IMR-90 (cell line): Measurements from ENCODE around the gene L1CAM. TPM values are rescaled to one million over a fixed set of nuclear protein-coding genes. Genes with fewer than 3 reads are reported as not detected.
A peak's percentile ranks its signal among the peaks of the same experiment; 100 is the strongest.

Source experiments
- ATAC-seq: fragments of 200-7000 bp; cut with Tn5 transposase; 2 replicates; pipeline ENCODE4 v1.9.1; 2020; ENCODE audit warnings: low read depth, mild to moderate bottlenecking, moderate library complexity
- BruUV-seq: library from RNA; stranded (reverse); fragments of 400-500 nt; replicated peaks from 2 replicates; lab custom pipeline; 2021; lab: Mats Ljungman, UMichigan
- CTCF ChIA-PET: fragments of 300-600 bp; formaldehyde crosslinking; extraction: SDS; loops from one replicate; lab custom pipeline; 2021; ENCODE audit warnings: antibody characterized with exemption; lab: Yijun Ruan, JAX
- POLR2A ChIA-PET: fragments of 300-600 bp; sonication (Branson Sonifier 250); formaldehyde crosslinking; loops from one replicate; lab custom pipeline; 2022; ENCODE audit warnings: antibody characterized with exemption; ENCODE audit not compliant: unreplicated experiment; lab: Charles Lee
- DNase-seq: peaks from one replicate; pipeline ENCODE4 v3.0.0; 2013
- H2AFZ ChIP-seq: replicated peaks from 2 replicates; pipeline ENCODE3; 2013; ENCODE audit warnings: low read length, mild to moderate bottlenecking; ENCODE audit not compliant: poor library complexity
- H2AK5ac ChIP-seq: 2 replicates; pipeline ENCODE4 v1.6.1; 2013; ENCODE audit warnings: low read depth, low read length, inconsistent platforms
- H2AK9ac ChIP-seq: replicated peaks from 2 replicates; pipeline ENCODE3; 2013; ENCODE audit warnings: mild to moderate bottlenecking, low read depth, low read length, moderate library complexity; ENCODE audit not compliant: poor library complexity
- H2BK120ac ChIP-seq: 2 replicates; pipeline ENCODE4 v1.6.1; 2013; ENCODE audit warnings: low read depth, low read length, inconsistent platforms
- H2BK15ac ChIP-seq: 3 replicates; pipeline ENCODE4 v1.6.1; 2013; ENCODE audit warnings: low read depth, low read length, inconsistent platforms
- H2BK20ac ChIP-seq: 2 replicates; pipeline ENCODE4 v1.6.1; 2013; ENCODE audit warnings: low read depth, mild to moderate bottlenecking, inconsistent platforms, low read length, moderate library complexity
- H2BK5ac ChIP-seq: 2 replicates; pipeline ENCODE4 v1.6.1; 2013; ENCODE audit warnings: mild to moderate bottlenecking, low read depth, low read length, inconsistent platforms; ENCODE audit not compliant: poor library complexity, severe bottlenecking
- H3K14ac ChIP-seq: replicated peaks from 2 replicates; pipeline ENCODE4 v1.6.1; 2013; ENCODE audit warnings: low read depth, low read length, inconsistent platforms
- H3K18ac ChIP-seq: 2 replicates; pipeline ENCODE4 v1.6.1; 2013; ENCODE audit warnings: low read depth, low read length, control low read depth
- H3K23ac ChIP-seq: 2 replicates; pipeline ENCODE4 v1.6.1; 2013; ENCODE audit warnings: low read depth, low read length, inconsistent platforms
- H3K27ac ChIP-seq: 2 replicates; pipeline ENCODE4 v1.5.1; 2013; ENCODE audit warnings: mild to moderate bottlenecking, control low read depth, low read length; ENCODE audit not compliant: insufficient read depth
- H3K27me3 ChIP-seq: 2 replicates; pipeline ENCODE4 v1.6.1; 2013; ENCODE audit warnings: low read length; ENCODE audit not compliant: control insufficient read depth, insufficient read depth
- H3K36me3 ChIP-seq: 2 replicates; pipeline ENCODE4 v1.6.1; 2013; ENCODE audit warnings: low read length, mixed read lengths; ENCODE audit not compliant: control insufficient read depth, insufficient read depth
- H3K4ac ChIP-seq: 2 replicates; pipeline ENCODE4 v1.6.1; 2013; ENCODE audit warnings: low read depth, low read length, inconsistent platforms
- H3K4me1 ChIP-seq: 2 replicates; pipeline ENCODE4 v1.6.1; 2013; ENCODE audit warnings: low read length, mixed read lengths; ENCODE audit not compliant: control insufficient read depth, insufficient read depth
- H3K4me2 ChIP-seq: 2 replicates; pipeline ENCODE4 v1.6.1; 2013; ENCODE audit warnings: low read depth, mild to moderate bottlenecking, control low read depth, low read length, moderate library complexity
- H3K4me3 ChIP-seq: 2 replicates; pipeline ENCODE4 v1.5.1; 2013; ENCODE audit warnings: low read depth, mild to moderate bottlenecking, control low read depth, low read length, moderate library complexity; ENCODE audit not compliant: insufficient read depth
- H3K56ac ChIP-seq: 2 replicates; pipeline ENCODE4 v1.6.1; 2013; ENCODE audit warnings: low read length, inconsistent platforms; ENCODE audit not compliant: insufficient read depth; ENCODE audit errors: extremely low read depth
- H3K79me1 ChIP-seq, 2 experiments: 2 replicates each; pipeline ENCODE4 v1.6.1; 2013; ENCODE audit warnings: low read length in 2 of 2, inconsistent platforms in 1 of 2, low read depth in 1 of 2
- H3K9ac ChIP-seq: 2 replicates; pipeline ENCODE4 v1.6.1; 2013; ENCODE audit warnings: low read depth, low read length, control low read depth
- H3K9me1 ChIP-seq: 2 replicates; pipeline ENCODE4 v1.6.1; 2013; ENCODE audit warnings: low read length, inconsistent platforms; ENCODE audit not compliant: insufficient read depth
- H3K9me3 ChIP-seq: 2 replicates; pipeline ENCODE4 v1.6.1; 2013; ENCODE audit warnings: low read length; ENCODE audit not compliant: control insufficient read depth, insufficient read depth
- H4K20me1 ChIP-seq: 2 replicates; pipeline ENCODE4 v1.6.1; 2013; ENCODE audit warnings: low read length, inconsistent platforms; ENCODE audit not compliant: insufficient read depth
- H4K5ac ChIP-seq: 2 replicates; pipeline ENCODE4 v1.6.1; 2013; ENCODE audit warnings: mild to moderate bottlenecking, low read depth, low read length, control low read depth
- H4K8ac ChIP-seq, 2 experiments: 2 replicates each; pipeline ENCODE4 v1.6.1; 2013; ENCODE audit warnings: low read depth in 2 of 2, low read length in 2 of 2, control low read depth in 1 of 2, inconsistent platforms in 1 of 2
- H4K91ac ChIP-seq: 2 replicates; pipeline ENCODE4 v1.6.1; 2013; ENCODE audit warnings: low read depth, low read length, inconsistent platforms; ENCODE audit not compliant: insufficient read depth
- CEBPB ChIP-seq: IDR thresholded peaks from 2 replicates; pipeline ENCODE4 v1.6.1; 2012; ENCODE audit warnings: low read depth, low read length, improper control_type of control experiment
- NFE2L2 ChIP-seq: fragments of 150-350 bp; IDR thresholded peaks from 2 replicates; pipeline ENCODE4 v1.6.1; 2016; ENCODE audit warnings: low read depth, mild to moderate bottlenecking, low read length
- RAD21 ChIP-seq: IDR thresholded peaks from 2 replicates; pipeline ENCODE4 v1.6.1; 2012; ENCODE audit warnings: low read length, improper control_type of control experiment
- WGBS, 2 experiments: methylation state at CpG; one replicate each; pipeline versions ENCODE4 v1.1.5 to v1.1.7; 2013; ENCODE audit warnings: missing lambda C conversion rate in 2 of 2; ENCODE audit not compliant: insufficient read length in 1 of 2; ENCODE audit errors: extremely low coverage in 2 of 2; 5-methylcytosine and 5-hydroxymethylcytosine counted together
- dilution Hi-C: fragments of 300-500 bp; cut with HindIII; formaldehyde crosslinking; loops from one replicate; pipeline ENCODE4 v1.14.3; 2018; ENCODE audit warnings: low sequenced_read_pairs; ENCODE audit not compliant: unreplicated experiment
- in situ Hi-C: fragments of 300-500 bp; cut with MboI; formaldehyde crosslinking; loops from 3 replicates; pipeline ENCODE4 v1.14.3; 2019; ENCODE audit warnings: low sequenced_read_pairs, inconsistent platforms, mixed read lengths
- intact Hi-C: fragments of 100-400 bp; cut with micrococcal nuclease; formaldehyde crosslinking; loops from 2 replicates; pipeline ENCODE4 v1.10.0; 2022
- polyA plus RNA-seq, 3 experiments: library from polyadenylated mRNA; depleted of rRNA; stranded (reverse); fragments of >200 nt; gene quantifications; 2 replicates each; pipeline ENCODE4 v1.2.3, GENCODE V29; 2012; ENCODE audit warnings: low replicate concordance in 1 of 3
- total RNA-seq: library from RNA; depleted of rRNA; stranded (reverse); fragments of >200 nt; gene quantifications from 2 replicates; pipeline ENCODE4 v1.2.3, GENCODE V29; 2012
- TF ChIP-seq, protein P1 (sequence below): conservative IDR thresholded peaks from 2 replicates; pipeline ENCODE4 v1.5.1; 2012; ENCODE audit warnings: mild to moderate bottlenecking, low read depth, low read length, improper control_type of control experiment

Gene L1CAM
- total and polyA plus RNA-seq, 2 of the 4 experiments (the other 2 are of a cell fraction), result 0.36 to 1.9 TPM

DNA sequence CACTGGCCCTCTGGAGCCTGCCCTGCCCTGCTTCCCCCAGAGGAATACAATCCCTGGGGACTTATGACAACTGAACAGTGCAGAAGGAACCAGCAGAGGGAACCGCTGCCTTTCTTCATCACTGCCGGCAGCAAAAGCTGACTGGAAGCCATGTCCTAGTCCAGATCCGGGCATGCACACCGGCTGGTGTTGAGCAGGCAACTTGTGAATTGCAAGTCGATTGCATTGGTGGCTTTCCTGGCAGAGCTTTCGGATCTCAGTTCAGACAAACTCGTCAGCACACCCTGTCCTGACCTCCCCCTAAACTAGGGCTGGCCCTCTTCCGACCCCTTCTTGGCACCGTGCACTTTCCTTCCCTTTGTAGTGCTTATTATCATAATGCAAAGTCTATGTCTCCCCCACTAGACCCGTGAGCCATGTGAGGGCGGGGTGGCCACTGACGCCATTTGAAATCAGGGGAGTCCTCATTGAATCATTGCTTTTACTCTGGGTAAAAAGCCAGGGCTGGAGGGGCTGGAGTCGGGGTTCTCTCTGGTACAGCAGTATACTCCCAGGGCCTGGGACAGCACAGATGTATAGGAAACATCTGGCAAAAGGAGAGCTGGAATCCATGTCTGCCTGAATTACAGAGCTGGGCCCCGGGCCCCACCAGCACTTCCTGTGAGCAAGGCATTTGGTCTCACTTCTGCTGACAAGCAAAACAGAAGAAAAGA is 38.3 kb upstream of the L1CAM start:
- peaks cover 2% of the 10 kb centered on the region for H3K4me1 ChIP-seq
- no peak overlapping the region for H3K4me3 ChIP-seq
- H2BK15ac ChIP-seq, result no peak overlapping the region
- in situ Hi-C loops, result loop anchor here (25.0 kb wide), 1 partner anchor 962 kb away; no protein-coding TSS in a partner anchor
- no peak overlapping the region for H3K18ac ChIP-seq
- no peak overlapping the region for H3K14ac ChIP-seq
- WGBS, 2 experiments, result 17% methylated on average over 1 of the region's 14 CpGs; no CpG with 5 or more reads in 1 of the 2 experiments
- H2BK5ac ChIP-seq, result no peak overlapping the region
- BruUV-seq, result no TSS peak
- H3K9ac ChIP-seq, result no peak overlapping the region
- H3K23ac ChIP-seq, result no peak overlapping the region
- intact Hi-C loops, result no loop called here
- H4K8ac ChIP-seq, result no peak overlapping the region
- no peak for ATAC-seq
- peaks cover 0 to 7% of the 10 kb centered on the region in 2 experiments; a peak in 2 of 4 replicates for H3K79me1 ChIP-seq
- no peak overlapping the region for H2AK9ac ChIP-seq
- H2AK5ac ChIP-seq, result no peak overlapping the region
- no peak overlapping the region for H4K5ac ChIP-seq
- no peak overlapping the region for H3K4me2 ChIP-seq
- no peak overlapping the region for H2BK20ac ChIP-seq
- H3K56ac ChIP-seq, result no peak overlapping the region
- no peak overlapping the region for H2BK120ac ChIP-seq
- no peaks in the 10 kb centered on the region for H3K9me3 ChIP-seq
- DNase-seq, result peak; percentile 44
- TF ChIP-seq, protein P1, sequence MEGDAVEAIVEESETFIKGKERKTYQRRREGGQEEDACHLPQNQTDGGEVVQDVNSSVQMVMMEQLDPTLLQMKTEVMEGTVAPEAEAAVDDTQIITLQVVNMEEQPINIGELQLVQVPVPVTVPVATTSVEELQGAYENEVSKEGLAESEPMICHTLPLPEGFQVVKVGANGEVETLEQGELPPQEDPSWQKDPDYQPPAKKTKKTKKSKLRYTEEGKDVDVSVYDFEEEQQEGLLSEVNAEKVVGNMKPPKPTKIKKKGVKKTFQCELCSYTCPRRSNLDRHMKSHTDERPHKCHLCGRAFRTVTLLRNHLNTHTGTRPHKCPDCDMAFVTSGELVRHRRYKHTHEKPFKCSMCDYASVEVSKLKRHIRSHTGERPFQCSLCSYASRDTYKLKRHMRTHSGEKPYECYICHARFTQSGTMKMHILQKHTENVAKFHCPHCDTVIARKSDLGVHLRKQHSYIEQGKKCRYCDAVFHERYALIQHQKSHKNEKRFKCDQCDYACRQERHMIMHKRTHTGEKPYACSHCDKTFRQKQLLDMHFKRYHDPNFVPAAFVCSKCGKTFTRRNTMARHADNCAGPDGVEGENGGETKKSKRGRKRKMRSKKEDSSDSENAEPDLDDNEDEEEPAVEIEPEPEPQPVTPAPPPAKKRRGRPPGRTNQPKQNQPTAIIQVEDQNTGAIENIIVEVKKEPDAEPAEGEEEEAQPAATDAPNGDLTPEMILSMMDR, result 0 out of 2 replicates have a peak, but pooled peaks have one; percentile 25
- TF ChIP-seq CEBPB, result no peak
- peak; percentile 27 for TF ChIP-seq RAD21
- TF ChIP-seq NFE2L2, result no peak
- CTCF ChIA-PET, result interaction anchor here (0.7 kb wide), 1 partner anchor 130 kb away, joined by 3 read pairs; the partner anchor contains the start of genes IDH3G and SSR4
- POLR2A ChIA-PET, result no interaction called here
- no peak overlapping the region for H3K27ac ChIP-seq
- dilution Hi-C loops, result no loop called here
- no peak overlapping the region for H4K91ac ChIP-seq
- H3K9me1 ChIP-seq, result no peaks in the 10 kb centered on the region; the same call in 1 of the 2 replicates
- H4K20me1 ChIP-seq, result no peaks in the 10 kb centered on the region; the same call in none of the 2 replicates
- no peak overlapping the region for H3K4ac ChIP-seq
- peak overlapping the region; percentile 13 for H2AFZ ChIP-seq
- peaks cover 3% of the 10 kb centered on the region; the same call in 1 of the 2 replicates for H3K27me3 ChIP-seq
- H3K36me3 ChIP-seq, result peaks cover 1% of the 10 kb centered on the region; the same call in 1 of the 2 replicates
